Stimulated activated CD4-positive, alpha-beta T cell treated with anti-CD3 and anti-CD28 coated beads, TNF-alpha, amount 100 ng/mL, for 24 hours (primary cell): Measurements from ENCODE around the gene MSLN.

Source experiments
- DNase-seq, 3 experiments: peaks; one replicate each; pipeline ENCODE4 v3.0.0-alpha.2; 2020; ENCODE audit warnings: low read depth in 3 of 3

The MSLN gene

DNA sequence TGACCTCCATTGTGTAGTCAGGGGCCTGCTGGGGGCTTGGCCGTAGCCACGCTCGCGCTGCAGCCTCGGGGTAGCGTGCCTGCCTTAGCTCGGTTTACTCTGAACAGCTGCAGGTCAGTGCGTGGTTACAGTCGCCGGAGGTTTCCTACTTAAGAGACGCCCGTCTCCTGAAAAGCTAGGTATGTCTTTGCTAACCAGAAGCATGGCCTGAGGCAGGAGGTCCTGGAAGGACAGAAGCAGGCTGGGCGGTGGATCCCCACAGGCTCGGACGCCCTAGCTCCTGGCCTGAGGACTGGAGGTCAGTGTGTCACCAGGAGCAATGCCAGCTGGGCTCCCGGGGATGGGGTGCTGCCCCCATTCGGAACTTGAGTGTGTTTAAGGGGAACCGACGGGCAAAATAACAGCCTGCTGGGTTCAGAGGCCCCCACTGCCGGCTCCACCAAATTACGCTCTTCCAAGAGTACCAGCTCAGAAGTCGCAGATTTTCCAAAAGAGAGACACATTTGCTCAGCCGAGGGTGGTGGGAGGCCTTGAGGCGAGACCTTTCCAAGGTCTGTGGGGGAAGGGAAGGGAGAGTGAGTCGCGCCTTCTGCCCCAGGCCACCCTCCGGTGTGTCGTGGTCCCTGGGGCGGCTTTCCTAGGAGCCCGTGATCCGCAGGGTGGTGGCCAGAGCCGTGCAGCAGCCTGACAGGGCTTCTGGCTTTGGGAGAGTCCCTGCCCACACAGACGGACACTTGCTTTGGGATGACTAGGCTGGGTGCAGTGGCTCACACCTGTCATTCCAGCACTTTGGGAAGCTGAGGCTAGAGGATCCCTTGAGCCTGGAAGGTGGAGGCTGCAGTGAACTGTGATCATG lies 43.9 kb downstream of the MSLN start:
- no peak for DNase-seq

DNA sequence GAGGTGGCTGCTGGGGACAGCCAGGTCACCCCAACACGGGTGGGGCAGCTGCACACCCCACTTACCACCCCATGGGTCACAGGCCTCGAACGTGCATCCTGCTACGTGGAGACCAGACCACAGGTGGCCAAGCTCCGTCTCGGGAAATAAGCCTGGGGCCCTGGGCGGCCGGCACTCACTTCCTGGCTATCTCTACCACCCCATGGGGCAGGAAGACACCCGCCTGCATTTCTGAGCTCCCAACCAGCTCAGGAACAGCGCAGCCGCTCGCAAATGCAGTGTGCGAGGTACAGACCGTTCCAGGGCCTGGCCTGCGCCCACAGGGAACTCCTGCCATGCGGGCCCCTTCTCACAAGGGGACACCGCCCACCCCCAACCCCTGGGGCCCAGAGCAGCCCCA lies 44.9 kb downstream of the MSLN start:
- no peak for DNase-seq

DNA sequence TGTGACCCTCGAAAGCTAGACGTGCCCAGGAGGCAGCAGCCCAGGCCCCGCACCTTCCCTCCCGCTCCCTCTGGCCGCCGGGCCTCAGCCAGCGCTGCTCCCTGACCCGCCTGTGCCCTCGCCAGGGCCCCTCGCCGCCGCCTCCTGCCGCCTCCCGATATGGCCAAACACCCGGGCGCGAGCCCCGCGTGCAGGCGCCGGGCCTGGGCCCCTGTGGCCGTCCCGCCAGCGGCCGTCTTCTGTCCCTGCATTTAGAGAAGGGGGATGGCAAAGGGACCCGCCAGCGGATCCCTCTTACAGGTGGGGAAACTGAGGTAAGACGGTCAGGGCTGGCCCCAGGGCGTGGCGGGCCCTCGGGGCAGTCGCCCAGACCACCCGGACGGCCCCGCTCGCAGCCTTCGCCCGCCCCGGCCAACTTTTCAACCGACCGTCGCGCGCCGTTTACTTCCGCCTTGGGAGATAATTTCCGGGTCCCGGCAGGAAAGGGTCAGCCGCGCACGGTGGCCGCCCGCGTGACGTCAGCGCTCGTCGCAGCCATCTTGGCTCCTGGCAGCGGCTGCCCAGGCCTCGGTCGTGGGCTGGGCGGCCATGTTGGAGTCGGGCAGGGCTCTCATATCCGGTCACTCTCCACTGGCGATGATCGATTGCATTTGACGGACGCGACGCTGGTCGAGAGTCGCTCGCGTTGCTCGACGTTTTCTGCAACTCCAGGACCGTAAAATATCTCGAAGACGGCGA lies 47.0 kb downstream of the MSLN start:
- DNase-seq: peak; percentile 66 to 86 (median 75)

DNA sequence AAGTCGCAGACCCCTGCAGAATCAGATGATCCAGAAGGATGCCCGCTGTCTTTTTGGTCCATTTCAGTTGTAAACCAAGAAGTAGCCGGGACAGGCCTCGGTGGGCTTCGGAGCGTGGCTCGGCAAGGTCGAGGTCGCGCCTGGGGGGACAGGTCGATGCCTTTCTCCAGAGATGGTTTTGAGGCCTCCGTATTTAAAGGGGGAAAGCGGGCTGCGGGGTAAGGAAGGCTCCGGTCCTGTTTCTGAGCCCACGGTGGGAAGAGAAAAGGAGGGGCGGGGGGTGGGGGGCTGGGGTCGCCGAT lies 47.5 kb downstream of the MSLN start:
- DNase-seq: no peak

DNA sequence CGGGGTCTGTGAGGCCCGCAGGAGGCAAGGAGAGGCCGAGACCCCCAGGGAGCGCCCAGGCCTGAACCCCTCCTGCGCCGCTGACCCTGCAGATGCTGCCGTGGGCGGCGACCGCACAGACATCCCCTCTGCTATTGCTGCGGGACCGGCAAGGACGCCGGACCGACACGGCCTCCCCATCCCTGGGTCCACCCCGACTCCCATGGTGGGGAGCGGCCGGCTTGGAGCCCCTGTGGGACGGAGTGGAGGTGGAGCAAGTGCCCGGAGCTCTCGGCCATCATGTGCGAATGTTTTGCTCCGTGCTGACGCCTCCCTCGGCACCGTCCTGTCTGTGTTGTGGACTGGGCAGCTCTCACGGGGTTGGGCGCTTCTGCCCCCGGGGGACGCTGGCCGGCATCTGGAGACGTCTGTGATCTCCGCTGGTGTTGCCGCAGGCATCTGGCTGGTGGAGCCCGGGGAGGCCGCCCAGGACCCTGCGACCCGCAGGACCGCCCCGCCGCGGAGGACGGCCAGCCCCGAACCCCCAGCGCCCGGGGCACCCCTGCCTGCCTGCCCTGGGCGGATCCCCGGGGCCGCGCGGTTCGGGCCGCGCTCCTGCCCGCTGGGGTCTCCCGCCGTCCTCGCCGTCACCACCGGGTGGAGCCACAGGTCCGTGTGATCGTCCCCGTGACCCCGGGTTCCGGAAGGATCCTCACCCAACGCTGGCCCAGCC lies 52.8 kb downstream of the MSLN start:
- DNase-seq: peak; percentile 35 to 56 (median 43)

DNA sequence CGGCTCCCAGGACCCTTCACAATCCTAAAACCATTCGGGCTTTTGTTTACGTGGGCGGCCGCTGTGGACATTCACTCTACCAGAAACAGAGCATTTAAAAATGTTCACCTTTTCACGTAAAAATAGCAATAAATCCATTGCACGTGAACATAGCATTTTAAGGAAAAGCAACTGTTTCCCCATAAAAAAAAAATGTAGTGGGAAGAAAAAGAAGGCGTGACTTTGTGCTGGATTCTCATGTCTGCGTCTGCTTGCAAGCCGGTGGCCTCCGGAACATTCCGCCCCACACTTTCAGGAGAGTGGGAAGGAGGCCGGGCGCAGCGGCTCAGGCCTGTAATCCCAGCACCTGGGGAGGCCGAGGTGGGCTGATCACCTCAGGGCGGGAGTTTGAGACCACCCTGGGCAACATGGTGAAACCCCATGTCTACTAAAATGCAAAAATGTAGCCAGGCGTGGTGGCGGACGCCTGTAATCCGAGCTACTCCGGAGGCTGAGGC lies 53.4 kb downstream of the MSLN start:
- DNase-seq: no peak

DNA sequence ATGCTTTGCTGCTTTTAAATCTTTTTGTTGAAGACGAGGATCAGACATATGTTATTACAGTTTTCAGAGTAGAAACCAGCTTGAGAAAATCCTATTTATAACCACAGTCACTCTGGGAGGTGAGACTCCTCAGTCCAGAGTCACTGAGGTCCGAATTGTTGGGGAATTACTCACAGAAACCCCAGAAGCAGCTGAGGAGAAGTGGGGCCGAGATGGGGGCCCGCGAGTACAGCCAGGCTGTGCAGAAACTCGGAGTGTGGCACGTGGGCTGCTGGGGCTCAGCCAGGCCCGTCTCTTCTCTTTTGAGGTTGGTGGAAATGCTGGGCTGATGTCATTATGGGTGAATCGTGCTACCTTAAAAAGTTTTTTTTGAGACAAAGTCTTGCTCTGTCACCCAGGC lies 54.4 kb downstream of the MSLN start:
- no peak for DNase-seq

DNA sequence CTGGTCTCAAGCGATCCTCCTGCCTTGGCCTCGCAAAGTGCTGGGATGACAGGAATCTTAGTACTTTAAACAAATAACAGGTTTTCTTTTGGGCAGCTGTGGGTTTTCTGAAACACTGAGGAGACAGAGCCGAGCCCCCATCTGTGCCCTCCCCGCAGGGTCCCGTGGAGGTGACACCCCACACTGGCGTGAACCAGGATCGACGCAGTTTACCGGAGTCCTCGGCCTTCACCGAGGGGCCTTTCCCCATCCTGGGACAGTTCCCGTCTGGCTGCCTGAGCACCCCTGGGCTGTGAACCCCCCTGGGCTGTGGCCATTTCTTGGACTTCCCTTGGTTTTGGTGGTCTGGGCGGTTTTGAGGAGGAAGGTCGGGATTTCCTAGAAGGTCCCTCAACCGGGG lies 55.3 kb downstream of the MSLN start:
- DNase-seq: no peak

DNA sequence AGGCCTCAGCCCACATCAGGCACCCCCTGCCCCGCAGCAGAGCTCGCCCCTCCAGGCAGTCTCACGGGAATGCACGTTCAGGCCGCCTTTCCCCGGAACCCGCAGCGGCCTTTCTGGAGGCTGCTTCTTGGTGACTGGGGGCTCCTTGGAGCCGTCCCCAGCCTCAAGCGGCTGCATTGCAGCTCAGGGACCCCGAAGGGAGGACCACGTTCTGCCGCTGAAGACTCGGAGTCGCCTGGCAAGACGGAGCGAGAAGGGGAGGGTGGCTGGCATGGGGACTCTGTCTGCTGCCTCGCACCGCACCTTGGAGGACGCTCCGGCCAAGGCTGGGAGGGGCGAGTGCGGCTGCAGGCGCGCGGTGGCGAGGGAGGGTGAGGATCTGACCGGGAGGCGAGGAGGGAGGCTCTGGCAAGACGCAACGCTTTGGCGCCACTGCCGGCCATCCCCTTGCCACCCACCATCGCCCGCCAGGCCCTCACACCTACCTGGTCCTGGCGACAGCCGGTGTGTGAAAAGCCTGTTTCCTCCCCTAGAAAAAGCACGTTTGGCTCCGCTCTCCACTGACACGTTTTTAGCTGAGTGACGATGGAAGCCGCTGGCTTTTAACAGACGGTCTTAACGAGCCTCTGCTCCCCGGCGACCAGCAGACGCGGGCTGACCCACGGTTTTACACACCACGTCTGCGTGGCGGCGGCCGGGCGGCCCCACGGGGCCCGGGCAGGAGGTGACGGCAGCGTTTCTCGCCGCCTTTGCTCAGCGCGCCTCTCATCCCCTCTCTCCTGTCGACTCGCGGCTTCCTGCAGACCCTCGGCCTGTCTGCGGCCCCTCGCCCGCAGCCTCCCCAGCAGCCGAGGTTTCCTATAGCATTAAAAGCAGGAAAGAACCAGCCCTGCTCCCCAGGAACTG lies 56.7 kb downstream of the MSLN start:
- DNase-seq: no peak

DNA sequence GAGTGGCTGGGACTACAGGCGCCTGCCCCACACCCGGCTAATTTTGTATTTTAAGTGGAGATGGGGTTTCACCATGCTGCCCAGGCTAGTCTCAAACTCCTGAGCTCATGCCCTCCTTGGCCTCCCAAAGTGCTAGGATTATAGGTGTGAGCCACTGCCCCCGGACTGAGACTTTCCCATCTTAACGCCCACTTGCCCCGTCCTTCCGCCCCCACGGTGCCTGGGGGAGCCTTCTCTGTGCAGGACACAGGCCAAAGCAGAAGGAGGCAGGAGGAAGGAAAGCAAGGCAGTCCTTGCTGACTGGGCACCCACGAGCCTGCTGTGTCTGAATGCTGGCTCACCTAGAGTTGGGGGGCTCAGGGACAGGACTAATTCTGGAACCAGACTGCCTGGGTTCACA lies 57.6 kb downstream of the MSLN start:
- DNase-seq: no peak
